GM19239 (cell line): ENCODE data around the gene SND1.

Experiments
- DNase-seq: peaks from one replicate; pipeline ENCODE4 v3.0.0; 2011; ENCODE audit warnings: low spot score; ENCODE audit not compliant: insufficient read length
- FAIRE-seq: peaks from 2 replicates; lab custom pipeline; 2011; peaks lifted over from hg19 to GRCh38; lab: Jason Lieb, UNC

The SND1 gene

GRCh38 chr7:127760436-127761031 lies 108.5 kb downstream of the SND1 start:
- FAIRE-seq (peak; percentile 37), DNase-seq (no peak)

- FAIRE-seq = no peak
- no peak for DNase-seq
These were observed 109.2 kb downstream of the SND1 start for GRCh38 chr7:127761196-127761595.

GRCh38 chr7:127764681-127765080 lies 112.7 kb downstream of the SND1 start:
- no peak for FAIRE-seq
- no peak for DNase-seq

GRCh38 chr7:127765150-127765549 lies 113.2 kb downstream of the SND1 start:
- no peak for DNase-seq
- FAIRE-seq = no peak

- FAIRE-seq (no peak), DNase-seq (no peak)
These were observed 115.0 kb downstream of the SND1 start for GRCh38 chr7:127766831-127767459.

GRCh38 chr7:127768241-127768640 lies 116.2 kb downstream of the SND1 start:
- no peak for DNase-seq
- FAIRE-seq = no peak

- no peak for DNase-seq
- no peak for FAIRE-seq
These were observed 117.1 kb downstream of the SND1 start for GRCh38 chr7:127769137-127769536.

- DNase-seq (no peak), FAIRE-seq (no peak)
These were observed 117.9 kb downstream of the SND1 start for GRCh38 chr7:127769696-127770400.

- no peak for FAIRE-seq
- no peak for DNase-seq
These were observed 118.9 kb downstream of the SND1 start for GRCh38 chr7:127770885-127771284.

- FAIRE-seq = no peak
These were observed 119.7 kb downstream of the SND1 start for GRCh38 chr7:127771707-127772106.

GRCh38 chr7:127776776-127777386 lies 124.9 kb downstream of the SND1 start:
- FAIRE-seq = no peak

More at GRCh38 chr7:127771707-127772106, 119.7 kb downstream of the SND1 start:
- DNase-seq = no peak

GRCh38 chr7:127780489-127780888 lies 128.5 kb downstream of the SND1 start:
- no peak for DNase-seq
- FAIRE-seq = no peak

More at GRCh38 chr7:127776776-127777386, 124.9 kb downstream of the SND1 start:
- no peak for DNase-seq

GRCh38 chr7:127781081-127781480 lies 129.1 kb downstream of the SND1 start:
- FAIRE-seq (no peak), DNase-seq (no peak)

GRCh38 chr7:127782075-127782474 lies 130.1 kb downstream of the SND1 start:
- DNase-seq (no peak), FAIRE-seq (no peak)

GRCh38 chr7:127782654-127783559 lies 130.9 kb downstream of the SND1 start:
- DNase-seq = no peak
- FAIRE-seq = peak; percentile 11

- DNase-seq (no peak), FAIRE-seq (no peak)
These were observed 134.2 kb downstream of the SND1 start for GRCh38 chr7:127786184-127786583.

GRCh38 chr7:127789031-127789430 lies 137.0 kb downstream of the SND1 start:
- DNase-seq (no peak), FAIRE-seq (no peak)

- no peak for DNase-seq
- no peak for FAIRE-seq
These were observed 139.6 kb downstream of the SND1 start for GRCh38 chr7:127791446-127792189.
